NCI-H774 (cell line): ENCODE data around the gene SMARCC2.
"Not testable (repeated sequence)": the region's sequence is repeated elsewhere in the genome, so short reads cannot be mapped to it uniquely, and the experiment has no call there.

ENCODE experiments used
- DNase-seq: peaks from one replicate; lab custom pipeline; 2025; lab: John Stamatoyannopoulos, UW

SMARCC2 gene

DNA sequence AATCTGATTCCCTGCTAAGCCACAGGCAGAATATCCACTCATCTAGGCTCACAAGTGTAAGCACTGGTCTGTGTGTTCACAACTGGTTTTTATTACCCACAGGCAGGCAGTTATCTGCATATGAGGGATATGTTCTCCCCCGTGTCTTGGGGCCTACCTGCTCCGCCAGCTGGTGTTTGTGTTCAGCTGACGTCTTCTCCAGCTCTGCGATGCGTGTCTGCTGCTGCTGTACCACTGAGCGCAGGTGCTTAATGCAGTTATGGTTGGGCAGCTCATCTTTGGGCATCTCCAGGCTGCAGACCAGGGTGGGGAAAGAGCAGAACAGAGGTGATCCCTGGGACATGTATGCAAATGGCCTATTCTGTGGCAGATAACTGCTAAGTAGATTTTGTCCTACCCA lies 18.7 kb upstream of the SMARCC2 start:
- no peak for DNase-seq

DNA sequence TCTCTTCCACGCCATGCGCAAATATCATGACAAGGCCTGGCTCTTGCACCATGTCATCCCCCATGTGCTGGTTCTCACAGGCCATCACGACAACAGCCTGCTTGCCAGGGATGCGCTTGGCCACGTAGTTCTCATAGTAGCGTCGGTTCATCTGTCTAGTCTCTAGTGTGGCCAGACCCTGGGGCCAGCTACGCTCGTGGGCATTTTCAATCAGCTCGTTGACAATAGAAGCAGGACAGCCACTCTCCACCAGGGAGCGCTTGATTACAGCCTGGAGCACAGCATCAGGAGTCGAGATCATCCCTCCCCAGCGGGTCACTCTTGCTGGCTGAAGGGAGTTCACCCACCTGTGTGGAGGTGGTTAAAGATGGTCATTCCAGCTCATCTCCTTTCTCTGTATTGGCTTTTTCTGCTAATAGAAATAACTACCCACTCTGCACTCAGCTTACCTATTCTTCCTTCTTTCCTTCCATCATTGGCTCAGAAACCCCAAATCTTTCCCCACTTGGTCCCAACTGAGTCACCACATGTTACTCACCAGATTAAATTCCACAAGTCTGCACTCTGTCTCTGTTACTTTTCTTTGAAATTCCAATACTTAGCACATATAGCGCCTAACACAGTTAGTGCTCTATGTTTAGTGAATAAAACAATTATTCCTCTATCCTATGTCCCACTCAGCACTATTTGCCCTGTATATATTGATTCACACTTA lies 17.3 kb upstream of the SMARCC2 start:
- DNase-seq, result no peak

DNA sequence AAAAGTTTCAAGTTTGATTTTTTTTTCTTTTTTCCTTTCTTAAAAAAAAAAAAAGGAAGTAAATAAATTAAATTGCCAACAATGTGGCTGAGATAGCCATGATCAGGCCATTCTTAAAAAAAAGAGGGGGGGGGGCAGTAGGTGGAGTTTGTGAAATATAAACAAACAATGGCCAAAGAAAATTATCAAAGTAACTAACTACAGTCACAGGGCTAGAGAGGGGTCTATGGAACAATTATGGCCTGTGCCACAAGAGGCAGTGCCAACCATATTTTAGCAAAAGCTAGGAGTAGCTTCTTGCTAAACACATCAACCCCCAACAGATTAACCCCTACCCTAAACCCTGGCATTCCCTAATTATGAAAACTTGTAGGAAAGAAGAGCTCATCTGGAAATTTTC lies 16.2 kb upstream of the SMARCC2 start:
- DNase-seq, result no peak

DNA sequence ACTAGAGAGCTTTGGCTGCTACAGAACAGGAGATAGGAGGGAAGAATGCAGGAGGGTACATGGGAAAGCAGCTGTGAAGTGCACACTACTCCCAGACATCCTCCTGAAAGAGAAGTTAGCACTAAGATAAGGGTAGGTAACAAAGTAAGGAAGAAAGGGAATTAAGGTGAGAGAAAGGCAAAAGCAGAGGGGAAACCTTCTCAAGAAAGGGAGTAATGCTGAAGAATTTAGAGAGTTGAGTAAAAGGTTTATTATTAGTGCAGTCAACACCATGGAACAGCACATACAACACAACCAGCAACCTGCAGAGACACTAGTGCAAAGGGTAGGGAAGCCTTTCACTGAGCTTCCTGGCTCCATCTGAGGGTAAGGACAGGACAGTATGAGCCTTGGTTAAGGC lies 15.0 kb upstream of the SMARCC2 start:
- DNase-seq, result no peak

DNA sequence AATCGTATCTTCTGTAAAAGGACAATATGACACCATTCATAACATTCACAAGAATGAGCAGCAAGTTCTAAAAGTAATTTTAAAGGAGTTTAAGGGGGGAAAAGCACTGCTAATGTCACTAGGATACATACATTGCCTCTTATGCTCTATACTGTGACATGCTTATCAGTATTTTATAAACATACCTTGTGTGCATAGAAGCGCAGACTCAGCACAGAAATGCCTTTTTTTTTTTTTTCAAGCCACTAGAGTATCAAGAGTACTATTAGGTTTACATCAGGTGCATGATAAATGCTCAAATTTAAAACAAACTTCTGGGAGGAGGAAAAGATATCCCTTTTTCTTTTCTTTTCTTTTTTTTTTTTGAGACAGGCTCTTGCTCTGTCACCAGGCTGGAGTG lies 13.6 kb upstream of the SMARCC2 start:
- no peak for DNase-seq

DNA sequence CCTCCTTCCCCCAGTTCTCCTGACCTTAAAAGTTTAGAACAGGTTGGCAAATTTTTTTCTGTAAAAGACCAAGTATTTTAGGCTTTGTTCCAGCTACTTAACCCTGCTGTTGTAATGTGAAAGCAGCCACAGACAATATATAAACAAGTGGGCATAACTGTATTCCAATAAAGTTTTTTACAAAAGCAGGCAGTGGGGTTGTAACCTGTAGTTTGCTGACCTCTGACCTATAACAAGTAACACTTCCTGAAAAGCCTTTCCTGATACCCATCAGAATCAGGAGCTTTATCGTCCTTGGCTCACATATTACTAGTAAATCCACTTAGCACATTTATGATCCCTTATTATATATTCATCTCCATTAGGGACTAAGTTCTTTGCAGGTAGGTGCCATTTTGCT lies 13.1 kb upstream of the SMARCC2 start:
- no peak for DNase-seq

DNA sequence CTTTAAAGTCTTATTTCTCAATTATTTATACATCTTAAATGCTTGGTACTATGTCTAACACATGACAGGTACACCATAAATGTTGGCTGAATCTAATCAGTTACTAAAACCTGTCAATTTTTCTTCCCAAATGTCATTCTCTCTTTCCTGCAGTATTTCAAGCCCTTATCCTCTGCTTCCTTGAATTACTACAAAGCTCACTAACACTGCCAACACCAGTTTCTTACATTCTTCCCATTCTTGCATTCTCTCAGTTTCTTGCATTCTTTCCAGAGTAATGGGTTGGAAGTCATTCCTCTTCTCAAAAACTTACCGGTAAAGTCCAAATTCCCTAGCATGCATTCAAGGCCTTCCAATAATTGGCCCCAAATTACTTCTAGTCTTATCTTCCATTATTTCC lies 9.6 kb upstream of the SMARCC2 start:
- DNase-seq, result no peak

DNA sequence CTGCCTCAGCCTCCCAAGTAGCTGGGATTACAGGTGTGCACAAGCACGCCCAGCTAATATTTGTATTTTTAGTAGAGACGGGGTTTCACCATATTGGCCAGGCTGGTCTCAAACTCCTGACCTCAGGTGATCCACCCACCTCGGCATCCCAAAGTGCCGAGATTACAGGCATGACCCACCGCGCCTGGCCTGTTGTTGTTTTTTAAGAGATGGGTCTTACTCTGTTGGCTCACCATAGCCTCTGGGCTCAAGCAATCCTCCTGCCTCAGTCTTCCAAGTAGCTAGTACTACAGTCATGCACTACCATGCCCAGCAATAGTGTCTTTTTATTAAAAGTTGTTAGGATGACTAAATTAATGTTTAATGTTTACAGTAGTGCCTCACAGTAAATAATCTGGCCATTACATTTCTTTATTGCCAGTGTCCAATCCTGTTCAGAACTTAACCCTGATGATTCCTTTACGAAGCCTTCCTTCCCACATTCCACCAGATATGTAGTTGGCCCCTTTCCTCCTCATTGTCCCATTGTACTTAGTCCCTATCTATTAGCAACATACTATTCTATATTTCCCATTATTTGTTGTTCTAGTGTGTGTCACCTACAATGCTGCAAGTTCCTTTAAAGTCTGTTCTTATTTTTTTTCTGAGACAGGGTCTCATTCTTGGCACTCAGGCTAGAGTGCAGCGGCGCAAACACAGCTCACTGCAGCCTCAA lies 8.8 kb upstream of the SMARCC2 start:
- DNase-seq, result no peak

DNA sequence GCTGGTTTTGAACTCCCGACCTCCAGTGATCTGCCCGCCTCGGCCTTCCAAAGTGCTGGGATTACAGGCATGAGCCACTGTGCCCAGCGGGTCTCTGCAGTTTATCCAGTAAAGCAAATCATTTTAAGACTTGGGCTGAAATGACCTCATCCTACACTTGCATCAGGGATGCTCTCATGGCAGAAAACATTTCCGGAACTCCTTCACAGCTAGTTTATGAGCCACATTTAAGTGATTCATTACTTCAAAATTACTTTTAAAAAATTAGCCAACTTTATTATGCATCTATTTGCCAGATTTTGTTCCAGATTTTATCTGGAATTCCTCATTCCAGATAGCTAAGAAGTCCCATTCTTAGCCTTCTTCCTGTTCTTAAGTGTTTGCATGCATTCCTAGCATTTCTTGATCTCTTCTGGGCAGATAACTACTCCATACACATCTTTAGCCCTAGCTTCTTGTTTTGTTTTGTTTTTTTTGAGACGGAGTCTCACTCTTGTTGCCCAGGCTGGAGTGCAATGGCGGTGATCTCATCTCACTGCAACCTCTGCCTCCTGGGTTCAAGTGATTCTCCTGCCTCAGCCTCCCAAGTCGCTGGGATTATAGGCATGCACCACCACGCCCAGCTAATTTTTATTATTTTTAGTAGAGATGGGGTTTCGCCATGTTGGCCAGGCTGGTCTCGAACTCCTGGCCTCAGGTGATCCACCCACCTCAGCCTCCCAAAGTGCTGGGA lies 7.7 kb upstream of the SMARCC2 start:
- DNase-seq, result not testable (repeated sequence)

DNA sequence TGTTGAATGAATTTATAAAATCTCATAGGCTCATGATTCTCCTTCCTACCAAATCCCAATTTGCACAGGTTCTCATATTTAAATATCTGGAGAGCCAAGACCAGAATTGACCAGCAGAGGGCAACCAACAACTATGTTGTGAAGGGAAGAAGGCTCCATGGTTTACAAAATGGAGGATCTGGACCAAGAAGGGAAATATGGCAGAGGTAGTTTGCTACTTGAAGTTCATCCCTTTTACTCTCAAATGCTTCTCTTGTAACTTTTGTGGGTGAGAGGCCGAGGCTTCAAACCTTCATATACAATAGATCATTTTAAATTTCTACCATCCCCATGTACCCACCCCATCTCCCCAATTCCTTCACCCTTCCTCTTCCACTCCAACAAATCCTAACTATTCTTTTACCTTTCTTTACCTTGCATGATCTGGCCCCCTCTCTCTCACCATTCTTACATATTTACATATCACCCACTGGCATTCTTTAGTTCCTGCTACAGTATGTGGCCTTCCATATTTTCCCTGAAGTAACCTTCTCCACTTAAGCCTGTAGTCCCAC lies 3.8 kb upstream of the SMARCC2 start:
- DNase-seq, result peak; percentile 90

DNA sequence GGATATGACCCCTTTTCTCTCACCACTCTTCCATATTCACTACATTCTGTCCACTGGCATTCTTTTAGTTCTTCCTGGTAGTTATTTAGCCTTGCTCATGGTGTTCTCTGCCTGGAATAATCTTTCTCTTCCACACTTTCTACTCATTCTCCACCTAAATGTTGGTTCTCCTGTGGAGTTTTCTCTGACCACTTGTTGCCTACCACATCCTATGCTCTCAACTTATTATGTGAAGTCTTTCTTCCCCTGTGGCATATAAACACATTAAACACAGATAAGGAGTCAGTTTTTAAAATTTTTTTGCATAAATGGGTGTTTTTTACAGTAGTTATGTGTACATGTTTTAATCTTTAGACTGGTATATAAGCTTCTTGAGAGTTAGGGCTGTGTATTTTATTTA lies 3.3 kb upstream of the SMARCC2 start:
- DNase-seq, result no peak

DNA sequence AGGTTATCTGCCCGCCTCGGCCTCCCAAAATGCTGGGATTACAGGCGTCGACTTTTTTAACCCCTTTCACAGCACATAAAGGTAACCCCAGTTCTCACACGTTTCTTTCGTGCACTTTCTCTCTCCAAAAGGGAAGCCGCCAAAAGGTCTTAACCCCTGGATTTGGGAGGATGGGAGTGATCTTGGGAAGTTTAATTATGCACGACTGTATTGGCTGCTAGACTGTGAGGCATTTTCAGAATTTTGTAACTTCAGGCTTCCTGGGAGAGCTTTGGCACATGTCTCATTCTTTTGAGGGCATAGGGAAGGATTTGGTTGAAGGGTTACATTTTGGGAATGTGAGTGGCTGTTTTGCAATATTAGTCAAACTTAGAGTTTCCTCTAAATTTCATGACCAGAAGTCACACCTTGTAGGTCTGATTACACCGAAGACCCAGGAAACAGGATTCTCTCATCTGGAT lies 1.4 kb upstream of the SMARCC2 start:
- DNase-seq, result no peak

DNA sequence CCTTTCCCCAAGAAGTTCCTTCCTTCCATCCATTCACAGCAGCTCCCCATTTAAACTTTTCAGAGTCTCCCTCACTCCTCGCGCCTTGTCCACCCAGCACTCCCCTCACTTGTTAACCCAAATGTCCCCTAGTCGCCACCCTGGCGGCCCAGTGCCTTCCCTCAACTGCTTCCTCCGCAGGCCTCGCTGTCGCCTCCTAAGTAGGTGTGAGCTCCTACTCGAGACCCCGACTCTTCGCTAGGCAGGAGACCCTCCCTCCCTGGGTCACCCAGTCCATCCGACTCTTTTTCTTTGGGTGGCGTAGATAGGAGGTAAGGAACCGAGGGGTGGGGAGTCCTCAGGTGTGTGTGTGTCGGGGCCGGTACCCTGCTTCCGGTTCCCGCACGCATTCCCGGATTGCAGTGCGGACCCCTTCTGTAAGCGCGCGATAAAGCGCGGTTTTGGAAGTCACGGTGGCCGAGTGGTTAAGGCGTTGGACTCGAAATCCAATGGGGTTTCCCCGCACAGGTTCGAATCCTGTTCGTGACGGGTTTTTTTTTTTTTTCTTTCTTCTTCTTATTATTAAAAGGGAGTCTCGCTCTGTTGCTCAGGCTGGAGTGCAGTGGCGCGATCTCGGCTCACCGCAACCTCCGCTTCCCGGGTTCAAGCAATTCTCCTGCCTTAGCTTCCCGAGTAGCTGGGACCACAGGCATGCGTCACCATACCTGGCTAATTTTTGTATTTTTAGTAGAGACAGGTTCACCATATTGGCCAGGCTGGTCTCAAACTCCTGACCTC lies 823 bp upstream of the SMARCC2 start:
- peak; percentile 92 for DNase-seq

DNA sequence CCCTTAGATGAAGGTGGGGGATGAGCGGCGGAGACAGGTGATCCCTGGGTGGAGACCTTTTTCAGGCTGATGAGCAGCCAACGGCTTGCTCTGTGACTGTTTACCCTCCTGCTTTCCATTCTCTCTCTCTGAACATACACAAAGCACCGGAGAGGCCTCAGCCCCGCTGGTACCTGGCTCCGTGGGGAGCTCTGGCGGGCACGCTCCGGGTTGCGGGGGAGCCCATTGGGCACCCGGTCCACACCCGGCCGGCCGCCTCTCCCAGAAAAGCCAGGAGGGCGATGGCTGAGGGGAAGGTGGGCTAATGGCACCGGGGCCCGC lies 545 bp downstream of the SMARCC2 start:
- DNase-seq, result no peak

DNA sequence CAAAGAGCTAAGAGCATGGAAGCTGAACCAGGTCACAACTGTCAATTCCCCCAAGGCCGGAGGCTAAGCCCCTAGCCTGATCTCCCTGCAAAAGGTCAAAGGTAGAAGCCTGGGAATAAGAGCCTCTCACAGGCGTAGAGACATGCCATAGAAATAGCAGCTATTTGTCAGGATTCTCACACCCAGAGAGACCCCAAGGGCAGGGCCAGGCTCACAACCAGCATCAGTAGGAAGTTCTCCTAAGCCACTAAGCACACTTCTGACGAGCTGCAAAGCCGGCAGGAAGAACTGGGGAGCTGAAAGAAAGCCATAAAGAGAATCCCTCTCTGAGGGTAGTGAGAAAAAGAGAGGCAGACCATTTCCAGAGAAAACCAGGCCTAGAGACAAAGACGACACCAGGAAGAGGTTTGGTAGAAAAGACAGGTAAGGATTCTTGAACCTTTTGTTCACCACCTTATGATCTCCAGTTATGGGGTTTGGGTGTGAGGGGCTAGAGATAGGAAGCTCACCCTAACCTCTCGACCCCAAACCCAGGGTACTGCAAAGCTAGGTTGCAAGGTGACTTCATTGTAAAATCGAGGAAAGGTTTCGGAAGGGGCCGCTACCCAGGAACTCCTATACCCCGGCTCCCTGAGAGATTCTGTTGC lies 1.0 kb downstream of the SMARCC2 start:
- no peak for DNase-seq

DNA sequence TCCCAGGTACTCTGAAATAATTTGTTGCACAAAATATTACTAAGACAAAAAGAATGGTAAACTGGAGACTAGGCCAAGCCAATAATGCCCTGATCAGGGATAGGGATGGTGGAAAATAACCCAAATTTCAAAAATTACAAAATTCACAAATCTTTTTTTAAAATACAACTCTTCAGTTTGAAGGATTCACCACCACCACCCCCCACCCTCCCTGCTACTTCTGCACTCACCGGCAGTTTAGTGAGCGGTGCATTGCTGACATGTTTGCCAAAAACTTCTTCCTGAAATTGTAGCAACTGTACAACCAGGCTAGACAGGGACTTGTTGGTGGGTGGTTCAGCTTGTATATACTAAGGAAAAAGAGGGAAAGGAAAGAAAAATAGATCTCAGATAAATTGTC lies 2.3 kb downstream of the SMARCC2 start:
- DNase-seq, result no peak

DNA sequence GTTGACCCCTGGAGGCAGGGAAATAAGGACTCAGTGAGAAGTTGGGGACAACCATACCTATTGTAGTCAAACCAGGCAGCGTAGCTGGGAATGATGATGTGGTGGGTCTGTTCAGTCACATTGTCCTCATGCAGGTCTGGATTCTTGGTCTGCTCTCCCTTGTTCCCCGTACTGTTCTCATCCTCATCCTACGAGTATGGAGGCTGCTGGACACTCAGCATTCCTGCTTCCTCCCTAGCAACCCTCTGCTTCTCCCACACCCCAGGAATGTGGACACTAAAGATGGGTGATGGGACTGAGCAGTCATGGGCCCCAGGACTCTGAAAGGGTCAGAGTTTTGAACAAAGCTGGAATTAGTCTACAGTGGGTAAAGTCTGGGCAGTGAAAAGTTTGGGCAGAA lies 10.9 kb downstream of the SMARCC2 start:
- DNase-seq, result no peak

DNA sequence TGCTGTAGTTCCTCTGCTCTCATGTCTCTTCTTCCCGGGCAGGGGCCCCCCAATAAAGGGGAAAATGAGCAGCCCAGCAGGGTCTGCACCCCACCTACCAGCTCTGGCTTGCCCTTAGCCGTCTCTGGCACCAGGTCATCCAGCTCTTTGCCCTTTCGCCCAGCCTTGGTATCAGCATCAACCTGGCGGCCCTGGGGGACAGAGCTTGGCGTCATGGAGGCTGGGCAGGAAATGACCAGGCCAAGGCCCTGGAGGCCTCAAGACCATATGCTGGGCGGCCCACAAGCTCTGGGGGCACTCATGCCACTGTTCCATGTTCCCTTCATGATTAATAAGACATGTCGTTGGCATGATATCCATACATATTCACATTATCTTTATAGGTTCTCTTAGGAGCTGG lies 16.4 kb downstream of the SMARCC2 start:
- no peak for DNase-seq

DNA sequence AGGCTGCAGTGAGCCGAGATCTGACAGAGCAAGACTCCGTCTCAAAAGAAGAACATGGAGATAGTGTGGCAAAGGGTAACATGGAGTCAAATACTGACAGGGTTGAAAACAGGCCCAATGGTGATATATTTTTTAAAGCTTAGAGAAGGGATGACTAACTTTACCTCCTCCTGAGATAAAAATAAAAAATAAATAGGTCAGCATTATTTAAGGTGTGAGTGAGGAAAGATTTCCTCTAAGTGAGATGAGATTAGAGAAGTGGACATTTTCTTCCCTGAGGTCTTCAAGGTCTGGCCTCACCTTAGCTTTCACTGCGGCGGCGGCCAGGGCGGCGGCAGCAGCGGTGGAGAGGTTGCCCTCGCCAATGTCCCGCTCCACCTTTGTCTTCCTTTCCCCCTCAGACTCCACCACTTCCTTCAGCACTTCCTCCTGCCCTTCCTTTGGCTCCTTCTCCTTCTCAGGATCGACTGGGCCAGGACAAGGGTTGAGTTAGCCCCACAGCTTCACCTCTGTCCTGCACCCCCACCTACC lies 20.0 kb downstream of the SMARCC2 start:
- no peak for DNase-seq

DNA sequence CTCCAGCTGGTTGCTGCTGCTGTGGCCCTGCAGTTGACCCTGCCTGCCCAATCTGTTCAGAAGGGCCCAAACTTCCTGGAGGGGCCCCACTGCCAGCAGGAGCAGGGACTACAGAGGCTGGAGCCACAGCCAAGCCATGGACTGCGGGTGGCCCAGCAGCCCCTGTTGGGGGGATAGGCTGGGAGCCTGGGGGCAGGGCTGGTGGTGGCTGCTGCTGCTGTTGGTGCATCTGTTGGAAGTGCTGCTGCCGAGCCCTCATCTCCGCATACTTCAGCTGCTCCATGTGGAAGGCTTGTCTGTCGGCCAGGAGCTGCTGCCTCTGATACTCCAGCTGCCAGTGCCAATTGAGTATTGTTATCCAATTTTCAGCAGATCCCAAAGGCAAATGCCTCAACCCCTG lies 23.9 kb downstream of the SMARCC2 start:
- DNase-seq, result no peak

DNA sequence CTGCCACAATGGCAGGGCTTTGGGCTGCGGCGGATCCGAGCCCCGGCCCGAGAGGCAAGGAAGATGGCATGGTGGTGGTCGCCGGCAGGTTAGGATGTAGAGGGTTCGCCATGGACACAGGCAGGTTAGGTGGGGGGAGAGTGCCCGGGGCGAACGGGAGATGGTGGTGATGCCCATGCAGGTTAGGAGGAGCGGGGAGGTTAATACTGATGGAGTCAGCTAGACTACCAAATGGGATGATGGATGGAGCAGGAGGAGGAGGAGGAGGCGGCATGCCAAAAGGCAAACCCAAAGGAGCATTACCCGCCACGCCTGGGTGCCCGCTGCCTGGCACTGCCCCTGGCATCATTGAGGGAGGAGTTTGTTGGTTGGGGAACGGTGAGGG lies 24.9 kb downstream of the SMARCC2 start:
- DNase-seq, result no peak
